HepG2 (cell line): Measurements from ENCODE around the gene TGM2. TPM values are rescaled to one million over a fixed set of nuclear protein-coding genes. Genes with fewer than 3 reads are reported as not detected.

Experiments
- ADNP ChIP-seq: sonication (generic); formaldehyde crosslinking; IDR thresholded peaks from 2 replicates; pipeline ENCODE4 v1.4.0; 2020; ENCODE audit warnings: missing genetic modification reagents
- BORCS8-MEF2B ChIP-seq: sonication (generic); formaldehyde crosslinking; IDR thresholded peaks from 2 replicates; pipeline ENCODE4 v1.8.0; 2022; ENCODE audit warnings: mild to moderate bottlenecking, missing genetic modification reagents
- GZF1 ChIP-seq: sonication (generic); formaldehyde crosslinking; IDR thresholded peaks from 2 replicates; pipeline ENCODE4 v1.5.1; 2020; ENCODE audit warnings: mild to moderate bottlenecking, missing genetic modification reagents
- HDAC2 ChIP-seq: sonication (generic); formaldehyde crosslinking; IDR thresholded peaks from 2 replicates; pipeline ENCODE4 v1.4.0; 2020; ENCODE audit warnings: missing genetic modification reagents
- HOXD1 ChIP-seq: sonication (generic); formaldehyde crosslinking; IDR thresholded peaks from 2 replicates; pipeline ENCODE4 v1.5.0; 2020; ENCODE audit warnings: missing genetic modification reagents
- KAT2B ChIP-seq: fragments of 150-350 bp; IDR thresholded peaks from 2 replicates; pipeline ENCODE4 v1.6.1; 2014; ENCODE audit warnings: low read depth, low read length, borderline replicate concordance
- MAZ ChIP-seq, 2 experiments: sonication (generic) in 1 of 2; formaldehyde crosslinking in 1 of 2; IDR thresholded peaks; 2 replicates each; pipeline versions ENCODE4 v1.5.0 to v1.6.1; 2012 to 2020; ENCODE audit warnings: low read depth in 2 of 2, mild to moderate bottlenecking in 2 of 2, borderline replicate concordance in 1 of 2, improper control_type of control experiment in 1 of 2, low read length in 1 of 2, missing genetic modification reagents in 1 of 2, moderate library complexity in 1 of 2
- NR2F1 ChIP-seq, 2 experiments: fragments of 450-650 bp in 1 of 2; formaldehyde crosslinking in 1 of 2; IDR thresholded peaks; 2 replicates each; pipeline versions ENCODE4 v1.5.0 to v1.6.1; 2016 to 2020; ENCODE audit warnings: mild to moderate bottlenecking in 1 of 2, missing compliant biosample characterization in 1 of 2, missing genetic modification reagents in 1 of 2, moderate library complexity in 1 of 2
- POGZ ChIP-seq: sonication (generic); formaldehyde crosslinking; IDR thresholded peaks from 2 replicates; pipeline ENCODE4 v1.4.0; 2020; ENCODE audit warnings: mild to moderate bottlenecking, missing genetic modification reagents
- REXO4 ChIP-seq: sonication (generic); formaldehyde crosslinking; IDR thresholded peaks from 2 replicates; pipeline ENCODE4 v1.8.0; 2022; ENCODE audit warnings: missing genetic modification reagents, mild to moderate bottlenecking, borderline replicate concordance
- SAFB2 ChIP-seq: sonication (generic); formaldehyde crosslinking; IDR thresholded peaks from 2 replicates; pipeline ENCODE4 v1.5.1; 2020; ENCODE audit warnings: missing genetic modification reagents, low read depth, mild to moderate bottlenecking, borderline replicate concordance
- TARDBP ChIP-seq: sonication (generic); formaldehyde crosslinking; IDR thresholded peaks from 2 replicates; pipeline ENCODE4 v1.8.0; 2022; ENCODE audit warnings: mild to moderate bottlenecking, missing genetic modification reagents
- U2AF1 ChIP-seq: fragments of 200-400 bp; formaldehyde crosslinking; optimal IDR thresholded peaks from 2 replicates; pipeline ENCODE3; 2017; ENCODE audit warnings: mild to moderate bottlenecking, low read depth, low read length
- ZFP37 ChIP-seq: sonication (generic); formaldehyde crosslinking; IDR thresholded peaks from 2 replicates; pipeline ENCODE4 v1.4.0; 2020; ENCODE audit warnings: missing genetic modification reagents, borderline replicate concordance
- ZKSCAN5 ChIP-seq: sonication (generic); formaldehyde crosslinking; IDR thresholded peaks from 2 replicates; pipeline ENCODE4 v1.5.1; 2020; ENCODE audit warnings: mild to moderate bottlenecking, missing genetic modification reagents
- ZNF124 ChIP-seq: sonication (generic); formaldehyde crosslinking; IDR thresholded peaks from 2 replicates; pipeline ENCODE4 v1.4.0; 2020; ENCODE audit warnings: missing genetic modification reagents
- ZNF142 ChIP-seq: sonication (generic); formaldehyde crosslinking; IDR thresholded peaks from 2 replicates; pipeline ENCODE4 v1.4.0; 2020; ENCODE audit warnings: missing genetic modification reagents
- ZNF20 ChIP-seq: sonication (generic); formaldehyde crosslinking; IDR thresholded peaks from 2 replicates; pipeline ENCODE4 v1.4.0; 2020; ENCODE audit warnings: mild to moderate bottlenecking, moderate library complexity, missing genetic modification reagents
- ZNF451 ChIP-seq: sonication (generic); formaldehyde crosslinking; IDR thresholded peaks from 2 replicates; pipeline ENCODE4 v1.5.0; 2020; ENCODE audit warnings: mild to moderate bottlenecking, missing genetic modification reagents
- ZNF501 ChIP-seq: sonication (generic); formaldehyde crosslinking; IDR thresholded peaks from 2 replicates; pipeline ENCODE4 v1.5.1; 2020; ENCODE audit warnings: mild to moderate bottlenecking, moderate library complexity, missing genetic modification reagents
- ZNF746 ChIP-seq: sonication (generic); formaldehyde crosslinking; IDR thresholded peaks from 2 replicates; pipeline ENCODE4 v1.8.0; 2022; ENCODE audit warnings: mild to moderate bottlenecking, missing genetic modification reagents
- ZNF761 ChIP-seq: sonication (generic); formaldehyde crosslinking; conservative IDR thresholded peaks from 2 replicates; pipeline ENCODE4 v1.4.0; 2020; ENCODE audit warnings: mild to moderate bottlenecking, missing genetic modification reagents
- ZNF792 ChIP-seq: IDR thresholded peaks from 2 replicates; pipeline ENCODE4 v1.6.1; 2016
- polyA plus RNA-seq, 8 experiments: library from polyadenylated mRNA; depleted of rRNA in 3 of 8; stranded (reverse) in 7 of 8; unstranded in 1 of 8; fragments of >200 nt; fragmentation: Illumina TruSeq in 4 of 8; extraction: Trizol in 4 of 8; gene quantifications; 2 replicates each; pipeline versions ENCODE4 v1.2.1 to v1.2.3, GENCODE V29; 2011 to 2016; ENCODE audit warnings: low read depth in 4 of 8, missing spikeins in 1 of 8, mixed read lengths in 1 of 8; ENCODE audit not compliant: insufficient read depth in 1 of 8
- total RNA-seq, 5 experiments: library from RNA; depleted of rRNA; stranded (reverse); fragments of >200 nt; fragmentation: Illumina TruSeq; extraction: Trizol; gene quantifications; 2 replicates each; pipeline ENCODE4 v1.2.3, GENCODE V29; 2016; ENCODE audit warnings: low read depth in 1 of 5
- TF ChIP-seq, protein P1 (sequence below): sonication (generic); formaldehyde crosslinking; IDR thresholded peaks from 2 replicates; pipeline ENCODE4 v1.4.0; 2020; ENCODE audit warnings: missing genetic modification reagents

Gene TGM2
- total and polyA plus RNA-seq, 2 of the 13 experiments (the other 11 are each of a cell fraction or from before 2014, with no cell fraction given): 4.2 to 46.4 TPM

DNA sequence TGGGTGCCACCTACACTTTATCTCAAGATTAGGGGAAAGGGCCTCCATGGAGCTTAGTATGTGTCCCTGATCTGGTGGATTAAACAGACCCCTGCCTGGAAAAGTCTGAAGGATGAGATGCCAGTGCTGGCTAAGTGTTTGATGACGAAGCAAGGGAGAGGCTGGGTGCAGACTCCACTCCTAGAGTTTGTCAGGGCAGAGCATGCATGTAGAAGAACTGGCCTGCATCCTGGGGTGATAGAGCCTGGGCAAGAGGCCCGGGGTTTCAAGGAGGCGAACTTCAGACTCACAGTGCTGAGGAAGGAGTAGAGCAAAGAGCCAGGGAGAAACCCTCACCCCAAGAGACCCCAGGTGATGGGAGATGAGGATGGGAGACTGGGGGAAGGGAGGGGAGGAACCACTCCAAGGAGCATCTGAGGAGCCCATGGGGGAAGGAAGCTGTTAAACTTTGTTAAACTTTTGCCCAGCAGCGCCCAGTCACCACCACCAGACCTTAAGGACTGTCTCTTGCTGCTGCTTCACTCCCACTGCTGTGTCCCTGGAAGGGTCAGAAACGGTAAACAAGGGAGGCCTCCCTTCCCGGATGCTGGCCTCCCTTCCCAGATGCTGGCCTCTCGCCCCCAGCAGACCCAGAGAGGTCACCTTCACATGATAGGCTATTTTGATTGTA, 69.9 kb downstream of the TGM2 start (continued):
- TF ChIP-seq ZKSCAN5 (CRISPR knock-in tag): no peak
- no peak for TF ChIP-seq KAT2B
- TF ChIP-seq ZNF792 (CRISPR knock-in tag): no peak
- TF ChIP-seq ZFP37: no peak
- TF ChIP-seq ZNF142 (CRISPR knock-in tag): no peak
- no peak for TF ChIP-seq REXO4 (CRISPR knock-in tag)
- TF ChIP-seq ZNF746 (CRISPR knock-in tag): no peak
- TF ChIP-seq GZF1 (CRISPR knock-in tag): no peak
- TF ChIP-seq MAZ (IDR thresholded peaks at IDR 0.05; ENCODE audit: borderline replicate concordance, low read depth, low read length): no peak
- TF ChIP-seq MAZ (CRISPR knock-in tag; IDR thresholded peaks at IDR 0.05; ENCODE audit: low read depth): no peak
- peak in 1 of 2 experiments; percentile 64; a peak in 1 of 4 replicates for TF ChIP-seq NR2F1 (CRISPR knock-in tag; IDR thresholded peaks at IDR 0.05)
- no peak for TF ChIP-seq SAFB2 (CRISPR knock-in tag)
- TF ChIP-seq ZNF20 (CRISPR knock-in tag): no peak
- TF ChIP-seq POGZ: peak; percentile 77
- no peak for TF ChIP-seq ZNF501 (CRISPR knock-in tag)
- no peak for TF ChIP-seq TARDBP (CRISPR knock-in tag)
- no peak for TF ChIP-seq ZNF761 (CRISPR knock-in tag)
- no peak for TF ChIP-seq ZNF451 (CRISPR knock-in tag)
- no peak for TF ChIP-seq HOXD1
- TF ChIP-seq ZNF124: no peak
- TF ChIP-seq U2AF1: no peak
- TF ChIP-seq, protein P1, sequence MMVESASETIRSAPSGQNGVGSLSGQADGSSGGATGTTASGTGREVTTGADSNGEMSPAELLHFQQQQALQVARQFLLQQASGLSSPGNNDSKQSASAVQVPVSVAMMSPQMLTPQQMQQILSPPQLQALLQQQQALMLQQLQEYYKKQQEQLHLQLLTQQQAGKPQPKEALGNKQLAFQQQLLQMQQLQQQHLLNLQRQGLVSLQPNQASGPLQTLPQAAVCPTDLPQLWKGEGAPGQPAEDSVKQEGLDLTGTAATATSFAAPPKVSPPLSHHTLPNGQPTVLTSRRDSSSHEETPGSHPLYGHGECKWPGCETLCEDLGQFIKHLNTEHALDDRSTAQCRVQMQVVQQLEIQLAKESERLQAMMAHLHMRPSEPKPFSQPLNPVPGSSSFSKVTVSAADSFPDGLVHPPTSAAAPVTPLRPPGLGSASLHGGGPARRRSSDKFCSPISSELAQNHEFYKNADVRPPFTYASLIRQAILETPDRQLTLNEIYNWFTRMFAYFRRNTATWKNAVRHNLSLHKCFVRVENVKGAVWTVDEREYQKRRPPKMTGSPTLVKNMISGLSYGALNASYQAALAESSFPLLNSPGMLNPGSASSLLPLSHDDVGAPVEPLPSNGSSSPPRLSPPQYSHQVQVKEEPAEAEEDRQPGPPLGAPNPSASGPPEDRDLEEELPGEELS (CRISPR knock-in tag): peak; percentile 68
- no peak for TF ChIP-seq BORCS8-MEF2B (CRISPR knock-in tag)
- no peak for TF ChIP-seq HDAC2 (CRISPR knock-in tag)
- TF ChIP-seq ADNP (CRISPR knock-in tag): no peak
